Measurements from ENCODE around the gene QKI. TPM values are rescaled to one million over a fixed set of nuclear protein-coding genes. Genes with fewer than 3 reads are reported as not detected.

Gene QKI
- total and polyA plus RNA-seq, 2 donors (not counting 1 experiment from before 2014, with no cell fraction given): 129 to 224 TPM

DNA sequence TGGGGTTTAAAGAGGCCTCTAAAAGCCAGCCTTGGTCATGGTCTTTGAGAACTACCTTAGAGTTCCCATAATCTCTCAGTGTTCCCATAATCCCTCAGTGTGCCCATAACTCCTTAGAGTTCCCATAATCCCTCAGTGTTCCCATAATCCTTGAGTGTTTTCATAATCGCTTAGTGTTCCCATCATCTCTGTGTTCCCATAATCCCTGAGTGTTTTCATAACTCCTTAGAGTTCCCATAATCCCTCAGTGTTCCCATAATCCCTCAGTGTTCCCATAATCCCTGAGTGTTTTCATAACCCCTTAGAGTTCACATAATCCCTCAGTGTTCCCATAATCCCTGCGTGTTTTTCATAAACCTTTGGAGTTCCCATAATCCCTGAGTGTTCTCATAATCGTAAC, 199.2 kb downstream of the QKI start:
- Histone ChIP-seq H2AFZ (ENCODE audit: low read length) (no peak overlapping the region), H3K79me2 (ENCODE audit: control insufficient read depth, insufficient read depth, low read length) (no peaks in the 10 kb centered on the region), H3K27ac (ENCODE audit: insufficient read depth, low read length) (no peak overlapping the region), H3K27me3 (ENCODE audit: control insufficient read depth, insufficient read depth, low read length) (no peaks in the 10 kb centered on the region), H3K4me3 (replicated peaks in 1 of 4; ENCODE audit: control extremely low read depth in 1 of 4, insufficient read depth in 1 of 4, low read depth in 3 of 4, low read length in 4 of 4) (no peak overlapping the region), H3K36me3 (ENCODE audit: control insufficient read depth, insufficient read depth, low read length) (no peaks in the 10 kb centered on the region), H3K4me1 (ENCODE audit: control insufficient read depth, extremely low read depth, insufficient read depth, low read length) (no peaks in the 10 kb centered on the region), H3K9ac (ENCODE audit: insufficient read depth, low read length) (no peak overlapping the region), H3K9me3 (ENCODE audit: control insufficient read depth, insufficient read depth, low read depth, low read length) (no peaks in the 10 kb centered on the region), H3K4me2 (ENCODE audit: extremely low read depth, insufficient read depth, low read length) (no peak overlapping the region), H4K20me1 (ENCODE audit: control insufficient read depth, extremely low read depth, insufficient read depth, low read length) (no peaks in the 10 kb centered on the region)
- TF ChIP-seq EZH2 (IDR thresholded peaks at IDR 0.05; ENCODE audit: low read length, missing control alignments): no peak
- TF ChIP-seq, protein P1, sequence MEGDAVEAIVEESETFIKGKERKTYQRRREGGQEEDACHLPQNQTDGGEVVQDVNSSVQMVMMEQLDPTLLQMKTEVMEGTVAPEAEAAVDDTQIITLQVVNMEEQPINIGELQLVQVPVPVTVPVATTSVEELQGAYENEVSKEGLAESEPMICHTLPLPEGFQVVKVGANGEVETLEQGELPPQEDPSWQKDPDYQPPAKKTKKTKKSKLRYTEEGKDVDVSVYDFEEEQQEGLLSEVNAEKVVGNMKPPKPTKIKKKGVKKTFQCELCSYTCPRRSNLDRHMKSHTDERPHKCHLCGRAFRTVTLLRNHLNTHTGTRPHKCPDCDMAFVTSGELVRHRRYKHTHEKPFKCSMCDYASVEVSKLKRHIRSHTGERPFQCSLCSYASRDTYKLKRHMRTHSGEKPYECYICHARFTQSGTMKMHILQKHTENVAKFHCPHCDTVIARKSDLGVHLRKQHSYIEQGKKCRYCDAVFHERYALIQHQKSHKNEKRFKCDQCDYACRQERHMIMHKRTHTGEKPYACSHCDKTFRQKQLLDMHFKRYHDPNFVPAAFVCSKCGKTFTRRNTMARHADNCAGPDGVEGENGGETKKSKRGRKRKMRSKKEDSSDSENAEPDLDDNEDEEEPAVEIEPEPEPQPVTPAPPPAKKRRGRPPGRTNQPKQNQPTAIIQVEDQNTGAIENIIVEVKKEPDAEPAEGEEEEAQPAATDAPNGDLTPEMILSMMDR (conservative IDR thresholded peaks at IDR 0.05 in 1 of 2, IDR thresholded peaks at IDR 0.05 in 1 of 2; ENCODE audit: low read depth in 1 of 2, low read length in 2 of 2): no peak
- DNase-seq (ENCODE audit: low read depth in 2 of 2): no peak

GRCh38 chr6:163616452-163616851, 201.9 kb downstream of the QKI start:
- no peak overlapping the region for H3K4me3 ChIP-seq (replicated peaks in 1 of 4; ENCODE audit: control extremely low read depth in 1 of 4, insufficient read depth in 1 of 4, low read depth in 3 of 4, low read length in 4 of 4)
- H3K4me2 ChIP-seq (ENCODE audit: extremely low read depth, insufficient read depth, low read length): no peak overlapping the region
- H3K79me2 ChIP-seq (ENCODE audit: control insufficient read depth, insufficient read depth, low read length): no peaks in the 10 kb centered on the region
- no peaks in the 10 kb centered on the region for H3K36me3 ChIP-seq (ENCODE audit: control insufficient read depth, insufficient read depth, low read length)
- H3K27ac ChIP-seq (ENCODE audit: insufficient read depth, low read length): no peak overlapping the region
- H3K4me1 ChIP-seq (ENCODE audit: control insufficient read depth, extremely low read depth, insufficient read depth, low read length): no peaks in the 10 kb centered on the region
- H2AFZ ChIP-seq (ENCODE audit: low read length): no peak overlapping the region
- TF ChIP-seq, protein P1 (conservative IDR thresholded peaks at IDR 0.05 in 1 of 2, IDR thresholded peaks at IDR 0.05 in 1 of 2; ENCODE audit: low read depth in 1 of 2, low read length in 2 of 2): no peak
- no peak for TF ChIP-seq EZH2 (IDR thresholded peaks at IDR 0.05; ENCODE audit: low read length, missing control alignments)
- no peak overlapping the region for H3K9ac ChIP-seq (ENCODE audit: insufficient read depth, low read length)
- H3K9me3 ChIP-seq (ENCODE audit: control insufficient read depth, insufficient read depth, low read depth, low read length): no peaks in the 10 kb centered on the region
- no peak for DNase-seq (ENCODE audit: low read depth in 2 of 2)
- H4K20me1 ChIP-seq (ENCODE audit: control insufficient read depth, extremely low read depth, insufficient read depth, low read length): no peaks in the 10 kb centered on the region
- no peaks in the 10 kb centered on the region for H3K27me3 ChIP-seq (ENCODE audit: control insufficient read depth, insufficient read depth, low read length)

DNA sequence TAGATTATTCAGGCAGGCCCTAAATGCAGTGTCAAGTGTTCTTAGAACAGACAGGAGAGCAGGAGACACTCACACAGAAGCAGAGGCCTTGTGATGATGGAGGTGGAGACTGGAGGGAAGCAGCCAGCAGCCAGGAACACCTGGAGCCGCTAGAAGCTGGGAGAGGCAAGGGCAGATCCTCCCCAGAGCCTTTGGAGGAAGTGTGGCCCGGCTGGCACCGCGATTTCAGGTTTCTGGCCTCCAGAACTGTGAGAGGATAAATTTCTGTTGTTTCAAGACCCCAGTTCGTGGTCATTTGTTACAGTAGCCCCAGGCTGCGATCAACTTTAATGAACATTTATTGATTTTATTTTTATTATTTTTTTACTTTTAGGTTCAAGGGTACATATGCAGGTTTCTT, 203.0 kb downstream of the QKI start:
- no peaks in the 10 kb centered on the region for H3K4me1 ChIP-seq (ENCODE audit: control insufficient read depth, extremely low read depth, insufficient read depth, low read length)
- H3K27ac ChIP-seq (ENCODE audit: insufficient read depth, low read length): no peak overlapping the region
- no peaks in the 10 kb centered on the region for H3K36me3 ChIP-seq (ENCODE audit: control insufficient read depth, insufficient read depth, low read length)
- no peak overlapping the region for H3K4me2 ChIP-seq (ENCODE audit: extremely low read depth, insufficient read depth, low read length)
- no peaks in the 10 kb centered on the region for H3K79me2 ChIP-seq (ENCODE audit: control insufficient read depth, insufficient read depth, low read length)
- no peaks in the 10 kb centered on the region for H3K27me3 ChIP-seq (ENCODE audit: control insufficient read depth, insufficient read depth, low read length)
- no peak for TF ChIP-seq EZH2 (IDR thresholded peaks at IDR 0.05; ENCODE audit: low read length, missing control alignments)
- TF ChIP-seq, protein P1 (conservative IDR thresholded peaks at IDR 0.05 in 1 of 2, IDR thresholded peaks at IDR 0.05 in 1 of 2; ENCODE audit: low read depth in 1 of 2, low read length in 2 of 2): no peak
- H4K20me1 ChIP-seq (ENCODE audit: control insufficient read depth, extremely low read depth, insufficient read depth, low read length): no peaks in the 10 kb centered on the region
- no peak overlapping the region for H3K9ac ChIP-seq (ENCODE audit: insufficient read depth, low read length)
- H2AFZ ChIP-seq (ENCODE audit: low read length): no peak overlapping the region
- no peaks in the 10 kb centered on the region for H3K9me3 ChIP-seq (ENCODE audit: control insufficient read depth, insufficient read depth, low read depth, low read length)
- no peak overlapping the region for H3K4me3 ChIP-seq (replicated peaks in 1 of 4; ENCODE audit: control extremely low read depth in 1 of 4, insufficient read depth in 1 of 4, low read depth in 3 of 4, low read length in 4 of 4)
- no peak for DNase-seq (ENCODE audit: low read depth in 2 of 2)
